ENCODE data around the gene ORC1. TPM values are rescaled to one million over a fixed set of nuclear protein-coding genes. Genes with fewer than 3 reads are reported as not detected.

The ORC1 gene
- total and polyA plus RNA-seq, 2 of the 8 experiments (the other 6 are each of a cell fraction or from before 2014, with no cell fraction given), result 36.9 to 49.0 TPM

GRCh38 chr1:52424813-52425212 lies 20.6 kb upstream of the ORC1 start:
- no peaks in the 10 kb centered on the region; a peak in 1 of 7 replicates for H3K4me1 ChIP-seq (replicated peaks in 1 of 4; ENCODE audit: control insufficient read depth in 3 of 4, insufficient read depth in 4 of 4, low read length in 3 of 4)
- no peaks in the 10 kb centered on the region for H3K9me3 ChIP-seq (ENCODE audit: insufficient read depth in 2 of 2, low read depth in 1 of 2, low read length in 1 of 2)
- DNase-seq (ENCODE audit: low read depth in 1 of 2, low spot score in 2 of 2), result no peak
- no peak overlapping the region for H2BK120ac ChIP-seq (replicated peaks; ENCODE audit: low read depth, low read length)
- H3K23me2 ChIP-seq (ENCODE audit: low read depth, low read length), result no peaks in the 10 kb centered on the region
- ChIA-PET CTCF (ENCODE audit: partially characterized antibody) (interaction anchor here (1.5 kb wide), 1 partner anchor 19 kb away, joined by 3 read pairs; no protein-coding TSS in a partner anchor), POLR2A (ENCODE audit: partially characterized antibody) (interaction anchor here (0.6 to 2.2 kb wide), 5 partner anchors 8 to 263 kb away, joined by 3 to 10 read pairs (median 4); partner anchors contain the start of genes ORC1 and PRPF38A)
- peaks cover 0 to 35% (median 12%) of the 10 kb centered on the region in 4 experiments; a peak in 5 of 8 replicates for H3K36me3 ChIP-seq (ENCODE audit: control insufficient read depth in 2 of 4, insufficient read depth in 4 of 4, low read length in 3 of 4)
- H3K79me1 ChIP-seq (ENCODE audit: low read depth, low read length), result no peaks in the 10 kb centered on the region
- no peak overlapping the region for H3K18ac ChIP-seq (ENCODE audit: extremely low read depth, low read length)
- no peak for FAIRE-seq
- no peak overlapping the region for H3K27ac ChIP-seq (ENCODE audit: low read depth, low read length)
- H2BK5ac ChIP-seq (ENCODE audit: low read depth, low read length), result no peak overlapping the region
- H3K79me2 ChIP-seq (ENCODE audit: control insufficient read depth in 1 of 2, insufficient read depth in 2 of 2, low read length in 2 of 2), result no peaks in the 10 kb centered on the region
- peaks cover 0 to 1% of the 10 kb centered on the region in 2 experiments for H4K20me1 ChIP-seq (replicated peaks in 1 of 2; ENCODE audit: control insufficient read depth in 1 of 2, insufficient read depth in 2 of 2, low read length in 2 of 2)
- H3K14ac ChIP-seq (ENCODE audit: insufficient read length), result no peak overlapping the region
- WGBS, 2 experiments (ENCODE audit: extremely low coverage in 1 of 2, insufficient coverage in 1 of 2, insufficient read length in 1 of 2, insufficient replicate concordance in 2 of 2, low coverage in 1 of 2, low lambda C conversion rate in 2 of 2, missing lambda C conversion rate in 1 of 2), result 96% methylated on average over 1 of the region's 1 CpG; no CpG with 5 or more reads in 1 of the 2 experiments
- no peak overlapping the region for H3K4me2 ChIP-seq (ENCODE audit: insufficient read depth in 1 of 2, low read depth in 2 of 2, low read length in 2 of 2)
- no peak overlapping the region for H3K4me3 ChIP-seq (ENCODE audit: extremely low read depth in 1 of 4, insufficient read depth in 2 of 4, low read depth in 3 of 4, low read length in 4 of 4)
- no peak overlapping the region for H2BK12ac ChIP-seq (ENCODE audit: low read depth, low read length)
- no peak overlapping the region for H3K23ac ChIP-seq (ENCODE audit: insufficient read length)
- H4K8ac ChIP-seq (ENCODE audit: extremely low read depth, insufficient read depth, low read length), result no peak overlapping the region
- no peaks in the 10 kb centered on the region for H3K27me3 ChIP-seq (replicated peaks in 1 of 4; ENCODE audit: control insufficient read depth in 3 of 4, extremely low read depth in 1 of 4, insufficient read depth in 3 of 4, low read length in 3 of 4)
- no peak overlapping the region for H4K5ac ChIP-seq (ENCODE audit: insufficient read length, low read depth, low read length)
- H3K9ac ChIP-seq (replicated peaks in 1 of 4; ENCODE audit: extremely low read depth in 1 of 4, low read depth in 3 of 4, low read length in 3 of 4), result no peak overlapping the region
- H2AK5ac ChIP-seq (ENCODE audit: low read depth, low read length), result no peak overlapping the region
- no peak overlapping the region for H3K56ac ChIP-seq (replicated peaks; ENCODE audit: insufficient read length, low read depth, low read length)
- no peak overlapping the region for H3K4ac ChIP-seq (replicated peaks; ENCODE audit: insufficient read length, low read depth, low read length)
- no peak overlapping the region for H2AFZ ChIP-seq (ENCODE audit: low read length)
- no peak overlapping the region for H4K91ac ChIP-seq (replicated peaks; ENCODE audit: insufficient read length, low read length)
- no peak overlapping the region for H2BK20ac ChIP-seq (ENCODE audit: low read length)
- no peak overlapping the region for H2BK15ac ChIP-seq (ENCODE audit: low read length)
- TF ChIP-seq BCL11A (IDR thresholded peaks at IDR 0.05; ENCODE audit: low read depth in 2 of 2, low read length in 2 of 2), result no peak
- no peak for TF ChIP-seq POLR2AphosphoS5 (IDR thresholded peaks at IDR 0.05; ENCODE audit: low read depth, low read length)
- no peak for TF ChIP-seq CBX5 (IDR thresholded peaks at IDR 0.05; ENCODE audit: low read depth, low read length)
- TF ChIP-seq NRF1 (IDR thresholded peaks at IDR 0.05; ENCODE audit: low read depth, low read length), result no peak
- no peak for TF ChIP-seq RNF2 (IDR thresholded peaks at IDR 0.05; ENCODE audit: borderline replicate concordance, low read depth, low read length, missing control alignments, poor library complexity, severe bottlenecking)
- no peak for TF ChIP-seq PHF8 (conservative IDR thresholded peaks at IDR 0.05; ENCODE audit: low read depth, low read length)
- TF ChIP-seq GABPA (IDR thresholded peaks at IDR 0.05; ENCODE audit: borderline replicate concordance, insufficient read depth, low read length), result no peak
- TF ChIP-seq POU5F1 (IDR thresholded peaks at IDR 0.05; ENCODE audit: low read depth, low read length), result no peak
- TF ChIP-seq RBBP5 (IDR thresholded peaks at IDR 0.05; ENCODE audit: borderline replicate concordance, low read depth, low read length), result no peak
- TF ChIP-seq SUZ12 (IDR thresholded peaks at IDR 0.05; ENCODE audit: low read length), result no peak
- TF ChIP-seq JUN (IDR thresholded peaks at IDR 0.05; ENCODE audit: low read depth, low read length), result no peak
- TF ChIP-seq RAD21 (IDR thresholded peaks at IDR 0.05 in 1 of 2, conservative IDR thresholded peaks at IDR 0.05 in 1 of 2; ENCODE audit: low read depth in 2 of 2, low read length in 2 of 2), result no peak
- no peak for TF ChIP-seq CEBPB (IDR thresholded peaks at IDR 0.05; ENCODE audit: low read depth, low read length)
